Endothelial cell (in vitro differentiated cells): ENCODE data around the gene LSG1. TPM values are rescaled to one million over a fixed set of nuclear protein-coding genes. Genes with fewer than 3 reads are reported as not detected.

Experiments used
- DNase-seq: peaks from one replicate; pipeline ENCODE4 v3.0.0; 2021; ENCODE audit warnings: low spot score
- H3K27ac Mint-ChIP-seq: one replicate; pipeline ENCODE4 v1.8.0; 2021; ENCODE audit warnings: mixed read lengths, inconsistent platforms; ENCODE audit not compliant: unreplicated experiment
- H3K27me3 Mint-ChIP-seq: one replicate; pipeline ENCODE4 v1.8.0; 2021; ENCODE audit warnings: mild to moderate bottlenecking, moderate library complexity, mixed read lengths, inconsistent platforms; ENCODE audit not compliant: unreplicated experiment
- H3K36me3 Mint-ChIP-seq: one replicate; pipeline ENCODE4 v1.8.0; 2021; ENCODE audit warnings: mild to moderate bottlenecking, low read depth, mixed read lengths, inconsistent platforms; ENCODE audit not compliant: unreplicated experiment
- H3K4me1 Mint-ChIP-seq: one replicate; pipeline ENCODE4 v1.8.0; 2021; ENCODE audit warnings: mild to moderate bottlenecking, mixed read lengths, inconsistent platforms; ENCODE audit not compliant: unreplicated experiment
- H3K4me3 Mint-ChIP-seq: one replicate; pipeline ENCODE4 v1.8.0; 2021; ENCODE audit warnings: mild to moderate bottlenecking, mixed read lengths, inconsistent platforms; ENCODE audit not compliant: unreplicated experiment
- H3K9me3 Mint-ChIP-seq: one replicate; pipeline ENCODE4 v1.8.0; 2021; ENCODE audit warnings: mixed read lengths, inconsistent platforms; ENCODE audit not compliant: unreplicated experiment
- total RNA-seq: library from RNA; stranded (reverse); fragmentation: NEBNext Ultra II Directional; extraction: Animal tissue kit (Norgen Biotek cat#: 25700); gene quantifications from one replicate; pipeline ENCODE4 v1.2.1, GENCODE V29; 2021; ENCODE audit not compliant: unreplicated experiment
- TF ChIP-seq, protein P1 (sequence below): fragments of 200-600 bp; sonication (generic); IDR thresholded peaks from one replicate; pipeline ENCODE4 v1.5.0; 2021; ENCODE audit warnings: antibody characterized with exemption; ENCODE audit not compliant: unreplicated experiment

The LSG1 gene
- total RNA-seq, 1 donor from 2014 or later, result 35.8 TPM

DNA sequence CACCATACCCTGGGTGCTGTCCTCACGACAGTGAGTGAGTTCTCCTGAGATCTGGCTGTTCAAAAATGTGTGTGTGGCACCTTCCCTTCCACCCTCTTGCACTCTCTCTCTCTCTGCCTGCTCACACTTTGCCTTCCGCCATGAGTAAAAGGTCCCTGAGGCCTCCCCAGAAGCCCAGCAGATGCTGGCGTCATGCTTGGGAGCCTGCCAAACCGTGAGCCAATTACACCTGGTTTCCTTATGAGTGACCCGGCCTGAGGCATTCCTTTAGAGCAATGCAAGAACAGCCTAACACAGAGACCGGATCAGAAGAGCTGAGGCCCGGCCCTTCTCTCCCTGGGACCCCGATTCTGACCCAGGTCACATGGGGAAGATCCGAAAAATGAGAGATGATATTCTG is 54.2 kb downstream of the LSG1 start:
- peaks cover 22% of the 10 kb centered on the region for H3K36me3 Mint-ChIP-seq
- peak overlapping the region; percentile 27 for H3K4me3 Mint-ChIP-seq
- no peak for DNase-seq
- TF ChIP-seq, protein P1, sequence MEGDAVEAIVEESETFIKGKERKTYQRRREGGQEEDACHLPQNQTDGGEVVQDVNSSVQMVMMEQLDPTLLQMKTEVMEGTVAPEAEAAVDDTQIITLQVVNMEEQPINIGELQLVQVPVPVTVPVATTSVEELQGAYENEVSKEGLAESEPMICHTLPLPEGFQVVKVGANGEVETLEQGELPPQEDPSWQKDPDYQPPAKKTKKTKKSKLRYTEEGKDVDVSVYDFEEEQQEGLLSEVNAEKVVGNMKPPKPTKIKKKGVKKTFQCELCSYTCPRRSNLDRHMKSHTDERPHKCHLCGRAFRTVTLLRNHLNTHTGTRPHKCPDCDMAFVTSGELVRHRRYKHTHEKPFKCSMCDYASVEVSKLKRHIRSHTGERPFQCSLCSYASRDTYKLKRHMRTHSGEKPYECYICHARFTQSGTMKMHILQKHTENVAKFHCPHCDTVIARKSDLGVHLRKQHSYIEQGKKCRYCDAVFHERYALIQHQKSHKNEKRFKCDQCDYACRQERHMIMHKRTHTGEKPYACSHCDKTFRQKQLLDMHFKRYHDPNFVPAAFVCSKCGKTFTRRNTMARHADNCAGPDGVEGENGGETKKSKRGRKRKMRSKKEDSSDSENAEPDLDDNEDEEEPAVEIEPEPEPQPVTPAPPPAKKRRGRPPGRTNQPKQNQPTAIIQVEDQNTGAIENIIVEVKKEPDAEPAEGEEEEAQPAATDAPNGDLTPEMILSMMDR, result no peak
- no peak overlapping the region for H3K27ac Mint-ChIP-seq
- peaks cover 4% of the 10 kb centered on the region for H3K27me3 Mint-ChIP-seq
- no peaks in the 10 kb centered on the region for H3K4me1 Mint-ChIP-seq
- no peaks in the 10 kb centered on the region for H3K9me3 Mint-ChIP-seq

DNA sequence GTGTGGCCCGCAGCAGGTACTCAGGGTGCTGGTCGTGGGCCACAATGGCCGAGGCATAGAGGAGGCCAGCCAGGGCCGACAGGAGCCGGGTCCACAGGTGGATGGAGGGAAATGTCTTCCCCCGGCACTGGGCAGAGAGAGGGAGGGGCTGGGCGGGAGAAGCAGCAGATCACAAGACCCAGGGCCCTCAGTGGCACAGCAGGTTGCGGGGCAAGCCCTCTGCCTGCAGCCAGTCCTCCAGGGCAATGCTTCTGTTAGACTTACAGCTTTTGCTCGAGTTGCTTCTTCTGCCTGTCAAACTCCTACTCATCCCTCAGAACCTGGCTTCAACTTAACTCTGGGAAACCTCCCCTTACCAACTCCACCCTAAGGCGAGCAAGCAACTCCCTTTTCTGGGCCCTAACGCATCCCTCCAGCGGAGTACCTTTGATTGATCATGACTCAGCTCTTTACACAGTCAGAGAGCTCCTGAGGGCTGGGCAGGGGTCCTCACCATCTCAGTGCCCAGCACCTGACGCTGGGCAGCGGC is 54.8 kb downstream of the LSG1 start:
- H3K4me1 Mint-ChIP-seq, result no peaks in the 10 kb centered on the region
- no peak overlapping the region for H3K4me3 Mint-ChIP-seq
- H3K27ac Mint-ChIP-seq, result no peak overlapping the region
- peaks cover 4% of the 10 kb centered on the region for H3K27me3 Mint-ChIP-seq
- DNase-seq, result no peak
- TF ChIP-seq, protein P1, result no peak
- H3K9me3 Mint-ChIP-seq, result no peaks in the 10 kb centered on the region
- peaks cover 22% of the 10 kb centered on the region for H3K36me3 Mint-ChIP-seq

DNA sequence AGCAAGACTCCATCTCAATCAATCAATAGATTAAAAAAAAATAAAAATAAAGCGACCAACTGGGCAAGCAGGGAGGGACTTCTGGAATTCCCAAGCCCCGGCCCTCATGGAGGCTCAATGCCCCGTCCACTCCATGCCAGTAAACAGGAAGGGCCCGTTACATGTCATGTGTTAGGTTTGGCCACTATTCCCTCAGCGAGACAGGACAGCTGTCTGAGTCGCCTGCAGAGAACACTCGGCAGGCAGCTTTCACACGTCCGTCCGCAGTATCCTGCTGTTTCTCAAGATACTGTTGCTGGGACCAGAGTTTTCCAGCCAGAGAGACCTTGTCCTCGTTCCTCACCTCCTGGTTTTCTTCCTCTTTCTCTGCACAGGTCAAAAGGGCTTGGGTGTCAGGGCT is 56.8 kb downstream of the LSG1 start:
- Mint-ChIP-seq H3K36me3 (peaks cover 18% of the 10 kb centered on the region), H3K4me3 (no peak overlapping the region), H3K4me1 (no peaks in the 10 kb centered on the region), H3K9me3 (no peaks in the 10 kb centered on the region), H3K27ac (no peak overlapping the region), H3K27me3 (peaks cover under 1% of the 10 kb centered on the region)
- TF ChIP-seq, protein P1, result no peak
- DNase-seq, result no peak

DNA sequence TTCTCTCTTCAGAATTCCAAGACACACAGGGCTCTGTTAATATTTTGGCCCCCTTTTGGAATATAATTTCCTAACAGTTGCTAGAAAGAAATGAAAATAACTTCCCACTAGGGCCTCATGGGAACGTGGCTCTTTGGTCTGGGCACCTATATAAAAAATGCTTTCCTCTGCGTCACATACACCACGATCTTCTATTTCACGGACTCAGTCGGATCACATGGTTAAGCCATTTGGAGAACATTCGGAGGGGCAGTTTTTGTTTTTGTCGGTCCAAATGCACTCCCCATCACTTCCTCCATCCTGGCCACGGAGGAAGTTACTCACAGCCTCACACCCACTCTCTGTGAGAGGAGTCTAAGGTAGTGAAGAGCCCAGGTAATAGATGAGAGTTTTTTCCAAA is 59.8 kb downstream of the LSG1 start:
- no peak overlapping the region for H3K4me3 Mint-ChIP-seq
- no peak overlapping the region for H3K27ac Mint-ChIP-seq
- H3K36me3 Mint-ChIP-seq, result peaks cover 28% of the 10 kb centered on the region
- H3K9me3 Mint-ChIP-seq, result no peaks in the 10 kb centered on the region
- no peaks in the 10 kb centered on the region for H3K4me1 Mint-ChIP-seq
- TF ChIP-seq, protein P1, result no peak
- H3K27me3 Mint-ChIP-seq, result peaks cover 2% of the 10 kb centered on the region
- DNase-seq, result no peak

DNA sequence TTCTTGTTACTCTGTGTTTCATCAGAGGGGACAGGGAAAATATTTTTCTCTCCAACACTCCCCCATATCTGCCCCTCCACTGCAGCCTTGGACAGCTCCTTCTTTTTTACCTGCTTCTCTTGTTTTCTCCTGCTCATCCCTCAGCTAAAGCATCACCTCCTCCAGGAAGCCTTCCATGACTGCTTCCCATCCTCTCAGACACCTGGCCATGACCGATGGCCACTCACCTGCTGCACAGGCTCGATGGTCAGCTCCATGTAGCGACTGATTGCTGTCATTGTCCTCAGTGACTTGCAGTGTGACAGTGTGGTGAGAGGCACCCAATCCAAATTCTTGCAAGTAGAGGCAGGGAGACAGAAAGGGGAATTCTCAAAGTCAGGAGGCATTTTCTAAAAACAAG is 61.3 kb downstream of the LSG1 start:
- DNase-seq, result no peak
- Mint-ChIP-seq H3K36me3 (peaks cover 22% of the 10 kb centered on the region), H3K4me3 (no peak overlapping the region), H3K27ac (no peak overlapping the region), H3K9me3 (no peaks in the 10 kb centered on the region), H3K27me3 (peaks cover 3% of the 10 kb centered on the region), H3K4me1 (no peaks in the 10 kb centered on the region)
- TF ChIP-seq, protein P1, result no peak
